ENCODE results near the gene SLC13A3.

- TF ChIP-seq CTCF (conservative IDR thresholded peaks at IDR 0.05 in 1 of 2, IDR thresholded peaks at IDR 0.05 in 1 of 2; ENCODE audit: extremely low read depth in 1 of 2, insufficient read depth in 1 of 2, low read depth in 1 of 2, low read length in 2 of 2) (no peak), EZH2 (IDR thresholded peaks at IDR 0.05; ENCODE audit: borderline replicate concordance, low read length) (no peak)
Measured at GRCh38 chr20:46554828-46555227, 96.4 kb downstream of the SLC13A3 start.

All from mammary epithelial cell (primary cell).